KMS-11 (cell line): ENCODE measurements around the gene PRLR.

Experiments used
- H2AFZ ChIP-seq: fragments of 200-600 bp; sonication (generic); 2 replicates; pipeline ENCODE4 v1.6.1; 2016; ENCODE audit warnings: antibody characterized with exemption, mixed run types, low read depth
- H3K27ac ChIP-seq: fragments of 200-600 bp; sonication (generic); 2 replicates; pipeline ENCODE4 v1.6.1; 2016; ENCODE audit warnings: mild to moderate bottlenecking, mixed run types
- H3K27me3 ChIP-seq: fragments of 200-600 bp; sonication (generic); 2 replicates; pipeline ENCODE4 v1.6.1; 2017; ENCODE audit warnings: mild to moderate bottlenecking, low read depth, mixed run types, moderate library complexity; ENCODE audit not compliant: insufficient read depth
- H3K36me3 ChIP-seq: fragments of 200-600 bp; sonication (generic); 2 replicates; pipeline ENCODE4 v1.6.1; 2017; ENCODE audit warnings: mild to moderate bottlenecking, mixed run types; ENCODE audit not compliant: insufficient read depth
- H3K4me1 ChIP-seq: fragments of 200-600 bp; sonication (generic); 2 replicates; pipeline ENCODE4 v1.6.1; 2016; ENCODE audit warnings: mild to moderate bottlenecking, low read depth, mixed run types; ENCODE audit not compliant: poor library complexity, severe bottlenecking
- H3K4me2 ChIP-seq: fragments of 200-600 bp; sonication (generic); 2 replicates; pipeline ENCODE4 v1.7.0; 2016; ENCODE audit warnings: mild to moderate bottlenecking, mixed run types
- H3K4me3 ChIP-seq: fragments of 200-600 bp; sonication (generic); IDR thresholded peaks from 2 replicates; pipeline ENCODE4 v1.6.1; 2017; ENCODE audit warnings: low read depth, low read length, mixed read lengths; ENCODE audit not compliant: insufficient read depth
- H3K79me2 ChIP-seq: fragments of 200-600 bp; sonication (generic); 2 replicates; pipeline ENCODE4 v1.6.1; 2016; ENCODE audit warnings: low read depth, mixed run types; ENCODE audit not compliant: insufficient read depth
- H3K9ac ChIP-seq: fragments of 200-600 bp; sonication (generic); 2 replicates; pipeline ENCODE4 v1.6.1; 2016; ENCODE audit warnings: mild to moderate bottlenecking, mixed run types
- H4K20me1 ChIP-seq: fragments of 200-600 bp; sonication (generic); 2 replicates; pipeline ENCODE4 v1.6.1; 2016; ENCODE audit warnings: mild to moderate bottlenecking, mixed run types; ENCODE audit not compliant: insufficient read depth
- CTCF ChIP-seq: fragments of 200-600 bp; sonication (generic); conservative IDR thresholded peaks from 2 replicates; pipeline ENCODE4 v1.6.1; 2017; ENCODE audit warnings: low read depth, mild to moderate bottlenecking, antibody characterized with exemption, low read length, moderate library complexity, mixed read lengths

PRLR gene

GRCh38 chr5:35026280-35026840 lies 203.9 kb downstream of the PRLR start:
- no peaks in the 10 kb centered on the region for H3K79me2 ChIP-seq
- H3K4me3 ChIP-seq, result no peak overlapping the region
- no peak overlapping the region for H3K9ac ChIP-seq
- no peaks in the 10 kb centered on the region for H3K36me3 ChIP-seq
- H2AFZ ChIP-seq, result no peak overlapping the region
- no peaks in the 10 kb centered on the region for H4K20me1 ChIP-seq
- TF ChIP-seq CTCF, result no peak
- H3K4me1 ChIP-seq, result no peaks in the 10 kb centered on the region
- H3K27ac ChIP-seq, result no peak overlapping the region
- no peaks in the 10 kb centered on the region for H3K27me3 ChIP-seq
- H3K4me2 ChIP-seq, result no peak overlapping the region

GRCh38 chr5:35024911-35025510 lies 205.3 kb downstream of the PRLR start:
- H2AFZ ChIP-seq, result no peak overlapping the region
- no peak for TF ChIP-seq CTCF
- H3K4me2 ChIP-seq, result no peak overlapping the region
- no peak overlapping the region for H3K9ac ChIP-seq
- H3K79me2 ChIP-seq, result no peaks in the 10 kb centered on the region
- no peaks in the 10 kb centered on the region for H3K4me1 ChIP-seq
- H3K4me3 ChIP-seq, result no peak overlapping the region
- H3K27me3 ChIP-seq, result no peaks in the 10 kb centered on the region
- H4K20me1 ChIP-seq, result no peaks in the 10 kb centered on the region
- H3K36me3 ChIP-seq, result no peaks in the 10 kb centered on the region
- no peak overlapping the region for H3K27ac ChIP-seq

GRCh38 chr5:35023391-35024178 lies 206.7 kb downstream of the PRLR start:
- Histone ChIP-seq H2AFZ (no peak overlapping the region), H4K20me1 (no peaks in the 10 kb centered on the region), H3K27ac (no peak overlapping the region)

More at GRCh38 chr5:35023391-35024178, 206.7 kb downstream of the PRLR start:
- H3K36me3 ChIP-seq, result no peaks in the 10 kb centered on the region
- H3K4me3 ChIP-seq, result no peak overlapping the region
- no peaks in the 10 kb centered on the region for H3K27me3 ChIP-seq
- no peak overlapping the region for H3K4me2 ChIP-seq
- H3K79me2 ChIP-seq, result no peaks in the 10 kb centered on the region
- H3K4me1 ChIP-seq, result no peaks in the 10 kb centered on the region
- no peak for TF ChIP-seq CTCF
- no peak overlapping the region for H3K9ac ChIP-seq
